ENCODE measurements around the gene LINGO1. TPM values are rescaled to one million over a fixed set of nuclear protein-coding genes. Genes with fewer than 3 reads are reported as not detected.

The LINGO1 gene
- polyA plus RNA-seq: 1 to 10 TPM; 1.1 to 1.5 (median 1.2) TPM

- 0% methylated on average over 48 to 77 of the region's 88 CpGs for WGBS, 3 donors
- H3K27ac ChIP-seq (ENCODE audit: low read depth, low read length): no peak within 1 kb of the TSS
Observed at GRCh38 chr15:77632534-77633133, at the start of gene LINGO1. LINGO1 (minus strand) TSS chr15:77632912; CDS start chr15:77632315, 597 bp downstream.

GRCh38 chr15:77681362-77681761 is 48.6 kb upstream of the LINGO1 start:
- WGBS, 3 donors: 26 to 45% (median 37%) methylated on average over 2 of the region's 2 CpGs
- no peak overlapping the region for H3K27ac ChIP-seq (ENCODE audit: low read depth, low read length)

- 82 to 83% (median 82%) methylated on average over 18 of the region's 18 CpGs for WGBS, 3 donors
- H3K27ac ChIP-seq (ENCODE audit: low read depth, low read length): no peak overlapping the region
Observed at GRCh38 chr15:77676569-77677375, 44.1 kb upstream of the LINGO1 start.

GRCh38 chr15:77675806-77676415 is 43.2 kb upstream of the LINGO1 start:
- no peak overlapping the region for H3K27ac ChIP-seq (ENCODE audit: low read depth, low read length)
- WGBS, 3 donors: 77 to 85% (median 84%) methylated on average over 5 of the region's 5 CpGs

- no peak overlapping the region for H3K27ac ChIP-seq (ENCODE audit: low read depth, low read length)
- WGBS, 3 donors: 85 to 86% (median 86%) methylated on average over 7 of the region's 7 CpGs
Observed at GRCh38 chr15:77674327-77674726, 41.6 kb upstream of the LINGO1 start.

- 64 to 72% (median 67%) methylated on average over 5 of the region's 5 CpGs for WGBS, 3 donors
- H3K27ac ChIP-seq (ENCODE audit: low read depth, low read length): no peak overlapping the region
Observed at GRCh38 chr15:77673866-77674265, 41.2 kb upstream of the LINGO1 start.

GRCh38 chr15:77672135-77672534 is 39.4 kb upstream of the LINGO1 start:
- H3K27ac ChIP-seq (ENCODE audit: low read depth, low read length): no peak overlapping the region
- 34 to 45% (median 44%) methylated on average over 7 of the region's 7 CpGs for WGBS, 3 donors

- H3K27ac ChIP-seq (ENCODE audit: low read depth, low read length): no peak overlapping the region
- WGBS, 3 donors: 69 to 81% (median 74%) methylated on average over 13 of the region's 13 CpGs
Observed at GRCh38 chr15:77671362-77672056, 38.8 kb upstream of the LINGO1 start.

- no peak overlapping the region for H3K27ac ChIP-seq (ENCODE audit: low read depth, low read length)
- WGBS, 3 donors: 81 to 86% (median 84%) methylated on average over 5 of the region's 5 CpGs
Observed at GRCh38 chr15:77670558-77671361, 38.0 kb upstream of the LINGO1 start.

- WGBS, 3 donors: 73 to 85% (median 81%) methylated on average over 4 of the region's 4 CpGs
Observed at GRCh38 chr15:77669896-77670295, 37.2 kb upstream of the LINGO1 start.

GRCh38 chr15:77667338-77668234 is 34.9 kb upstream of the LINGO1 start:
- no peak overlapping the region for H3K27ac ChIP-seq (ENCODE audit: low read depth, low read length)
- 53 to 60% (median 56%) methylated on average over 11 of the region's 11 CpGs for WGBS, 3 donors

More at GRCh38 chr15:77669896-77670295, 37.2 kb upstream of the LINGO1 start:
- H3K27ac ChIP-seq (ENCODE audit: low read depth, low read length): no peak overlapping the region

- no peak overlapping the region for H3K27ac ChIP-seq (ENCODE audit: low read depth, low read length)
- 78 to 86% (median 79%) methylated on average over 5 of the region's 5 CpGs for WGBS, 3 donors
Observed at GRCh38 chr15:77666296-77666660, 33.6 kb upstream of the LINGO1 start.

- no peak overlapping the region for H3K27ac ChIP-seq (ENCODE audit: low read depth, low read length)
- 84 to 89% (median 87%) methylated on average over 12 of the region's 12 CpGs for WGBS, 3 donors
Observed at GRCh38 chr15:77665530-77666295, 33.0 kb upstream of the LINGO1 start.

GRCh38 chr15:77664428-77664827 is 31.7 kb upstream of the LINGO1 start:
- 71 to 78% (median 72%) methylated on average over 5 of the region's 5 CpGs for WGBS, 3 donors
- H3K27ac ChIP-seq (ENCODE audit: low read depth, low read length): no peak overlapping the region

GRCh38 chr15:77663256-77663655 is 30.5 kb upstream of the LINGO1 start:
- 63 to 70% (median 66%) methylated on average over 5 of the region's 5 CpGs for WGBS, 3 donors
- H3K27ac ChIP-seq (ENCODE audit: low read depth, low read length): no peak overlapping the region

All from adipose tissue (tissue), 3 donors.